Panc1 (cell line): ENCODE data around the gene DCTD. TPM values are rescaled to one million over a fixed set of nuclear protein-coding genes. Genes with fewer than 3 reads are reported as not detected.

Experiments
- ATAC-seq: fragments of 200-7000 bp; cut with Tn5 transposase; 2 replicates; pipeline ENCODE4 v1.9.1; 2020; ENCODE audit warnings: mild to moderate bottlenecking, moderate library complexity
- BruUV-seq: library from RNA; stranded (reverse); fragments of 400-500 nt; replicated peaks from 2 replicates; lab custom pipeline; 2021; lab: Mats Ljungman, UMichigan
- CTCF ChIA-PET: fragments of 300-600 bp; sonication (Branson Sonifier 250); formaldehyde crosslinking; loops from one replicate; lab custom pipeline; 2022; ENCODE audit warnings: antibody characterized with exemption; lab: Charles Lee
- POLR2A ChIA-PET: fragments of 300-600 bp; sonication (Branson Sonifier 250); formaldehyde crosslinking; loops from one replicate; lab custom pipeline; 2022; ENCODE audit warnings: antibody characterized with exemption; lab: Charles Lee
- DNase-seq: peaks from one replicate; pipeline ENCODE4 v3.0.0-alpha.2; 2010; ENCODE audit warnings: low read depth, low spot score
- H3K27ac ChIP-seq: 2 replicates; pipeline ENCODE4 v1.5.1; 2011; ENCODE audit warnings: mild to moderate bottlenecking, low read length, inconsistent platforms
- H3K27me3 ChIP-seq: fragments of 200-500 bp; sonication (Bioruptor generic); 2 replicates; pipeline ENCODE4 v1.6.0; 2014; ENCODE audit warnings: low read length, inconsistent platforms; ENCODE audit not compliant: control insufficient read depth, insufficient read depth
- H3K36me3 ChIP-seq: fragments of 200-500 bp; sonication (Bioruptor generic); 2 replicates; pipeline ENCODE4 v1.5.1; 2014; ENCODE audit warnings: inconsistent platforms, mild to moderate bottlenecking, low read length, moderate library complexity; ENCODE audit not compliant: control insufficient read depth, insufficient read depth
- H3K4me1 ChIP-seq: 2 replicates; pipeline ENCODE4 v1.5.1; 2011; ENCODE audit warnings: inconsistent platforms, mild to moderate bottlenecking, low read length, moderate library complexity; ENCODE audit not compliant: control insufficient read depth, insufficient read depth
- H3K4me3 ChIP-seq, 2 experiments: 2 replicates each; pipeline ENCODE4 v1.5.1; 2011 to 2012; ENCODE audit warnings: low read depth in 2 of 2, low read length in 2 of 2, mild to moderate bottlenecking in 2 of 2, inconsistent platforms in 1 of 2, moderate library complexity in 1 of 2
- H3K9me3 ChIP-seq: fragments of 200-500 bp; sonication (Bioruptor generic); 2 replicates; pipeline ENCODE4 v1.5.1; 2014; ENCODE audit warnings: low read depth, mild to moderate bottlenecking, inconsistent platforms, low read length, moderate library complexity; ENCODE audit not compliant: control insufficient read depth, insufficient read depth
- POLR2AphosphoS5 ChIP-seq: IDR thresholded peaks from 2 replicates; pipeline ENCODE4 v1.6.1; 2012; ENCODE audit warnings: mild to moderate bottlenecking, low read depth, low read length, moderate library complexity
- SIN3A ChIP-seq: IDR thresholded peaks from 2 replicates; pipeline ENCODE4 v1.6.1; 2012; ENCODE audit warnings: low read depth, mild to moderate bottlenecking, low read length, moderate library complexity, borderline replicate concordance; ENCODE audit not compliant: insufficient read depth
- TCF7L2 ChIP-seq: IDR thresholded peaks from 2 replicates; pipeline ENCODE4 v1.6.1; 2011; ENCODE audit warnings: mild to moderate bottlenecking, low read depth, low read length, inconsistent platforms
- in situ Hi-C: cut with HindIII; loops from 2 replicates; pipeline ENCODE4 v1.10.0; 2016; ENCODE audit warnings: low sequenced_read_pairs, low pct_unique_long_range_greater_than_20kb
- intact Hi-C: fragments of 100-400 bp; cut with micrococcal nuclease; formaldehyde crosslinking; loops from one replicate; pipeline ENCODE4 v1.10.0; 2022; ENCODE audit not compliant: unreplicated experiment
- total RNA-seq: library from RNA; stranded (reverse); gene quantifications from one replicate; pipeline ENCODE4 v1.2.1, GENCODE V29; 2021; ENCODE audit not compliant: unreplicated experiment
- TF ChIP-seq, protein P1 (sequence below), 2 experiments: IDR thresholded peaks; 2 replicates each; pipeline ENCODE4 v1.6.1; 2011 to 2012; ENCODE audit warnings: low read depth in 2 of 2, control low read depth in 1 of 2, low read length in 1 of 2, mild to moderate bottlenecking in 1 of 2, moderate library complexity in 1 of 2; ENCODE audit not compliant: insufficient read depth in 1 of 2
- TF ChIP-seq, protein P2 (sequence below): fragments of 450-650 bp; IDR thresholded peaks from 2 replicates; pipeline ENCODE4 v1.5.1; 2017; ENCODE audit warnings: mild to moderate bottlenecking

Gene DCTD
- total RNA-seq, 1 experiment from 2014 or later = 77.0 TPM

DNA sequence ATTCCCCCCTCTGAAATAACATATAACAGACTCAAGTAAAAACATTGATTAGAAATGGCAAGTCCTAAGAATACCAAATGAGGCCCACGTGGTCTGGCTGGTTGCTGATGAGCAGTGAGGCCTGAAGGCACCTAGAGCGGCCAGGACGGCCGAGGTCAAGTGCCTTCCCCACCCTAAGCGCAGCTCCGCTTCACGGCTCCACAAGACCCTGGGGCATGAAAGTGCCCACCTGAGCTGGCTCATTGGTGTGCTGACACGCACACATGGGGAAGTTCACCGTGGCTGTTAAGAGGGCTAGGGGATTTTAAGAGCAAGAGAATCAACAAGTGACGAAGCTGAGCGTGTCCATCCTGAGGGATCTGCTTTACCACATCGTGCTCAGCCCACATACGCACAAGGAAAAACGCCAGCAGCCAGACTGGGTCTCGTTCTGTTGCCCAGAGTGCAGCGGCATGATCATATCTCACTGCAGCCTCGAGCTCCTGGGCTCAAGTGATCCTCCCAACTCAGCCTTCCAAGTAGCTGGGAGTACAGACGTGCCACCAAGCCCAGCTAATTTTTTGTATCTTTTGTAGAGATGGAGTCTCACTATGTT is 22.4 kb downstream of the DCTD start:
- ChIA-PET POLR2A (no interaction called here), CTCF (no interaction called here)
- no peak for DNase-seq
- intact Hi-C loops = no loop called here
- Histone ChIP-seq H3K36me3 (no peaks in the 10 kb centered on the region; the same call in 1 of the 2 replicates), H3K9me3 (no peaks in the 10 kb centered on the region), H3K27ac (no peak overlapping the region), H3K4me1 (no peaks in the 10 kb centered on the region), H3K4me3 (no peak overlapping the region), H3K27me3 (no peaks in the 10 kb centered on the region)
- in situ Hi-C loops = no loop called here
- ATAC-seq = no peak
- no TSS peak for BruUV-seq
- TF ChIP-seq SIN3A (no peak), TCF7L2 (no peak), POLR2AphosphoS5 (no peak)
- TF ChIP-seq, protein P1, sequence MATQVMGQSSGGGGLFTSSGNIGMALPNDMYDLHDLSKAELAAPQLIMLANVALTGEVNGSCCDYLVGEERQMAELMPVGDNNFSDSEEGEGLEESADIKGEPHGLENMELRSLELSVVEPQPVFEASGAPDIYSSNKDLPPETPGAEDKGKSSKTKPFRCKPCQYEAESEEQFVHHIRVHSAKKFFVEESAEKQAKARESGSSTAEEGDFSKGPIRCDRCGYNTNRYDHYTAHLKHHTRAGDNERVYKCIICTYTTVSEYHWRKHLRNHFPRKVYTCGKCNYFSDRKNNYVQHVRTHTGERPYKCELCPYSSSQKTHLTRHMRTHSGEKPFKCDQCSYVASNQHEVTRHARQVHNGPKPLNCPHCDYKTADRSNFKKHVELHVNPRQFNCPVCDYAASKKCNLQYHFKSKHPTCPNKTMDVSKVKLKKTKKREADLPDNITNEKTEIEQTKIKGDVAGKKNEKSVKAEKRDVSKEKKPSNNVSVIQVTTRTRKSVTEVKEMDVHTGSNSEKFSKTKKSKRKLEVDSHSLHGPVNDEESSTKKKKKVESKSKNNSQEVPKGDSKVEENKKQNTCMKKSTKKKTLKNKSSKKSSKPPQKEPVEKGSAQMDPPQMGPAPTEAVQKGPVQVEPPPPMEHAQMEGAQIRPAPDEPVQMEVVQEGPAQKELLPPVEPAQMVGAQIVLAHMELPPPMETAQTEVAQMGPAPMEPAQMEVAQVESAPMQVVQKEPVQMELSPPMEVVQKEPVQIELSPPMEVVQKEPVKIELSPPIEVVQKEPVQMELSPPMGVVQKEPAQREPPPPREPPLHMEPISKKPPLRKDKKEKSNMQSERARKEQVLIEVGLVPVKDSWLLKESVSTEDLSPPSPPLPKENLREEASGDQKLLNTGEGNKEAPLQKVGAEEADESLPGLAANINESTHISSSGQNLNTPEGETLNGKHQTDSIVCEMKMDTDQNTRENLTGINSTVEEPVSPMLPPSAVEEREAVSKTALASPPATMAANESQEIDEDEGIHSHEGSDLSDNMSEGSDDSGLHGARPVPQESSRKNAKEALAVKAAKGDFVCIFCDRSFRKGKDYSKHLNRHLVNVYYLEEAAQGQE (IDR thresholded peaks at IDR 0.05; ENCODE audit: insufficient read depth in 1 of 2, low read depth in 2 of 2, low read length in 1 of 2) = no peak
- TF ChIP-seq, protein P2, sequence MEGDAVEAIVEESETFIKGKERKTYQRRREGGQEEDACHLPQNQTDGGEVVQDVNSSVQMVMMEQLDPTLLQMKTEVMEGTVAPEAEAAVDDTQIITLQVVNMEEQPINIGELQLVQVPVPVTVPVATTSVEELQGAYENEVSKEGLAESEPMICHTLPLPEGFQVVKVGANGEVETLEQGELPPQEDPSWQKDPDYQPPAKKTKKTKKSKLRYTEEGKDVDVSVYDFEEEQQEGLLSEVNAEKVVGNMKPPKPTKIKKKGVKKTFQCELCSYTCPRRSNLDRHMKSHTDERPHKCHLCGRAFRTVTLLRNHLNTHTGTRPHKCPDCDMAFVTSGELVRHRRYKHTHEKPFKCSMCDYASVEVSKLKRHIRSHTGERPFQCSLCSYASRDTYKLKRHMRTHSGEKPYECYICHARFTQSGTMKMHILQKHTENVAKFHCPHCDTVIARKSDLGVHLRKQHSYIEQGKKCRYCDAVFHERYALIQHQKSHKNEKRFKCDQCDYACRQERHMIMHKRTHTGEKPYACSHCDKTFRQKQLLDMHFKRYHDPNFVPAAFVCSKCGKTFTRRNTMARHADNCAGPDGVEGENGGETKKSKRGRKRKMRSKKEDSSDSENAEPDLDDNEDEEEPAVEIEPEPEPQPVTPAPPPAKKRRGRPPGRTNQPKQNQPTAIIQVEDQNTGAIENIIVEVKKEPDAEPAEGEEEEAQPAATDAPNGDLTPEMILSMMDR = no peak

DNA sequence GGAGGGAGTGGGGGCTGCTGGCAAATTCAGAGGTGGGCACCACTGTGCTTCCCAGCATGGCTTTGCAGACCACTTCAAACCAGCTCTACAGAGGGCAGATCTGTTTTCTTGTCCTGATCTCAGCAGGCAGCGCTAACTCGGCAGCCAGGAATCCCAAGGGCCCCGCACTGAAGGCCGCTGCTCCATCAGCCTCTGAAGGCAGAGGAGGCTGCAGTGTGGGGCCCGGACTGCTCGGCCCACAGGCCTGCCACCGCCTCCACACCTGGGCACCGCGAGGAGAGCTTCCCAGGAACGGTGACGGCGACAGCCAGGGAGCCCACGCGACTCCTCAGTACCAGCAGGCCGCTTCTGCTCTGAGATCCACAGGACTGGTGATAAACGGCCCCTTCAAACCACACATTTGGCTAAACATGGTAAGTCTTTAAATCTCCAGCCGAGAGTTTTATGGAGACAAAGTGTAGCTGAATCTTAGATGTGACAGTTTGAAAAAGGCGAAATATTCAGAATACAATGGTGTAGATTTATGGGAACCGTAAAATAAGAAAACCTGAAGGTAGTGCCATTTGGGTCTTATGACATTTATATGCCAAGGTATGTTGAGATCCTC is 23.6 kb downstream of the DCTD start:
- TF ChIP-seq SIN3A (no peak), TCF7L2 (no peak), POLR2AphosphoS5 (no peak)
- TF ChIP-seq, protein P1 (IDR thresholded peaks at IDR 0.05; ENCODE audit: insufficient read depth in 1 of 2, low read depth in 2 of 2, low read length in 1 of 2) = no peak
- TF ChIP-seq, protein P2 = no peak
- POLR2A ChIA-PET = interaction anchor here (0.6 kb wide), 1 partner anchor 1209 kb away, joined by 5 read pairs; no protein-coding TSS in a partner anchor
- H3K4me3 ChIP-seq = no peak overlapping the region
- no peaks in the 10 kb centered on the region for H3K27me3 ChIP-seq
- no peak overlapping the region for H3K27ac ChIP-seq
- no peaks in the 10 kb centered on the region; the same call in none of the 2 replicates for H3K36me3 ChIP-seq
- no peaks in the 10 kb centered on the region for H3K4me1 ChIP-seq
- DNase-seq (no peak), ATAC-seq (no peak)
- no peaks in the 10 kb centered on the region for H3K9me3 ChIP-seq
- in situ Hi-C loops = no loop called here
- intact Hi-C loops = no loop called here
- CTCF ChIA-PET = no interaction called here
- BruUV-seq = no TSS peak
